ENCODE data around the gene NLRC5. TPM values are rescaled to one million over a fixed set of nuclear protein-coding genes. Genes with fewer than 3 reads are reported as not detected.

NLRC5 gene
- total RNA-seq, 1 experiment from 2014 or later, result 29.7 TPM

- Histone ChIP-seq H4K20me1 (ENCODE audit: insufficient read depth) (no peaks in the 10 kb centered on the region), H3K4me3 (no peak overlapping the region), H3K27ac (no peak overlapping the region), H3K27me3 (ENCODE audit: insufficient read depth, low read depth) (no peaks in the 10 kb centered on the region), H3K79me2 (ENCODE audit: low read depth) (no peaks in the 10 kb centered on the region), H3K9me3 (ENCODE audit: insufficient read depth, low read depth) (no peaks in the 10 kb centered on the region), H3K4me1 (replicated peaks; ENCODE audit: insufficient read depth) (peaks cover 23% of the 10 kb centered on the region), H2AFZ (no peak overlapping the region), H3K4me2 (no peak overlapping the region), H3F3A (ENCODE audit: insufficient read depth, low read depth) (peaks cover 28% of the 10 kb centered on the region), H3K9me2 (ENCODE audit: insufficient read depth) (no peaks in the 10 kb centered on the region), H3K36me3 (ENCODE audit: low read depth) (peaks cover 16% of the 10 kb centered on the region; the same call in 1 of the 2 replicates)
- no TSS peak for BruUV-seq (replicated peaks)
- ChIA-PET POLR2A (ENCODE audit: unreplicated experiment) (no interaction called here), CTCF (no interaction called here)
- intact Hi-C loops (cut with micrococcal nuclease; ENCODE audit: unreplicated experiment), result loop anchor here (5.0 kb wide), 1 partner anchor 219 kb away; no protein-coding TSS in a partner anchor
- DNase-seq, result no peak
- TF ChIP-seq CTCF (conservative IDR thresholded peaks at IDR 0.05) (no peak), EZH2 (IDR thresholded peaks at IDR 0.05; ENCODE audit: low read depth) (no peak)
Measured at GRCh38 chr16:56948234-56948633, 41.1 kb upstream of the NLRC5 start.

- no peaks in the 10 kb centered on the region for H4K20me1 ChIP-seq (ENCODE audit: insufficient read depth)
- H3F3A ChIP-seq (ENCODE audit: insufficient read depth, low read depth), result peaks cover 10% of the 10 kb centered on the region
- CTCF ChIA-PET, result no interaction called here
- no peak overlapping the region for H3K27ac ChIP-seq
- no peaks in the 10 kb centered on the region for H3K9me2 ChIP-seq (ENCODE audit: insufficient read depth)
- POLR2A ChIA-PET (ENCODE audit: unreplicated experiment), result no interaction called here
- no peak for DNase-seq
- H3K36me3 ChIP-seq (ENCODE audit: low read depth), result no peaks in the 10 kb centered on the region
- intact Hi-C loops (cut with micrococcal nuclease; ENCODE audit: unreplicated experiment), result loop anchor here (5.0 kb wide), 1 partner anchor 158 kb away; no protein-coding TSS in a partner anchor
- H3K4me1 ChIP-seq (replicated peaks; ENCODE audit: insufficient read depth), result peaks cover 5% of the 10 kb centered on the region
- H3K27me3 ChIP-seq (ENCODE audit: insufficient read depth, low read depth), result no peaks in the 10 kb centered on the region
- H3K4me2 ChIP-seq, result no peak overlapping the region
- no peak overlapping the region for H2AFZ ChIP-seq
- H3K9me3 ChIP-seq (ENCODE audit: insufficient read depth, low read depth), result no peaks in the 10 kb centered on the region
- no peak overlapping the region for H3K4me3 ChIP-seq
- no peaks in the 10 kb centered on the region for H3K79me2 ChIP-seq (ENCODE audit: low read depth)
- BruUV-seq (replicated peaks), result no TSS peak
- TF ChIP-seq EZH2 (IDR thresholded peaks at IDR 0.05; ENCODE audit: low read depth) (no peak), CTCF (conservative IDR thresholded peaks at IDR 0.05) (no peak)
Measured at GRCh38 chr16:56950051-56950450, 39.3 kb upstream of the NLRC5 start.

- intact Hi-C loops (cut with micrococcal nuclease; ENCODE audit: unreplicated experiment), result loop anchor here (5.0 kb wide), 1 partner anchor 158 kb away; no protein-coding TSS in a partner anchor
- H4K20me1 ChIP-seq (ENCODE audit: insufficient read depth), result no peaks in the 10 kb centered on the region
- H3K36me3 ChIP-seq (ENCODE audit: low read depth), result no peaks in the 10 kb centered on the region
- no peaks in the 10 kb centered on the region for H3K79me2 ChIP-seq (ENCODE audit: low read depth)
- no peaks in the 10 kb centered on the region for H3K27me3 ChIP-seq (ENCODE audit: insufficient read depth, low read depth)
- no peak overlapping the region for H3K4me2 ChIP-seq
- CTCF ChIA-PET, result no interaction called here
- H3K9me2 ChIP-seq (ENCODE audit: insufficient read depth), result no peaks in the 10 kb centered on the region
- H3K27ac ChIP-seq, result no peak overlapping the region
- POLR2A ChIA-PET (ENCODE audit: unreplicated experiment), result no interaction called here
- H2AFZ ChIP-seq, result no peak overlapping the region
- TF ChIP-seq CTCF (conservative IDR thresholded peaks at IDR 0.05) (no peak), EZH2 (IDR thresholded peaks at IDR 0.05; ENCODE audit: low read depth) (no peak)
- H3K9me3 ChIP-seq (ENCODE audit: insufficient read depth, low read depth), result no peaks in the 10 kb centered on the region
- DNase-seq, result no peak
- H3K4me1 ChIP-seq (replicated peaks; ENCODE audit: insufficient read depth), result peaks cover under 1% of the 10 kb centered on the region
- peaks cover 6% of the 10 kb centered on the region for H3F3A ChIP-seq (ENCODE audit: insufficient read depth, low read depth)
- H3K4me3 ChIP-seq, result no peak overlapping the region
- BruUV-seq (replicated peaks), result no TSS peak
Measured at GRCh38 chr16:56950455-56950854, 38.9 kb upstream of the NLRC5 start.

Measured in PC-9 (cell line).